A673 (cell line): ENCODE results near the gene ANP32E.

Source experiments
- CTCF ChIP-seq: fragments of 300-800, 200-600 bp; sonication (generic); conservative IDR thresholded peaks from 2 replicates; pipeline ENCODE4 v1.5.1; 2017; ENCODE audit warnings: low read depth, mild to moderate bottlenecking, antibody characterized with exemption, low read length, moderate library complexity, mixed read lengths
- EZH2 ChIP-seq: fragments of 200-600 bp; sonication (generic); IDR thresholded peaks from 2 replicates; pipeline ENCODE4 v1.6.1; 2017; ENCODE audit warnings: borderline replicate concordance, low read depth, mild to moderate bottlenecking, mixed read lengths, antibody characterized with exemption, low read length; ENCODE audit not compliant: poor library complexity, severe bottlenecking

- TF ChIP-seq CTCF (no peak), EZH2 (no peak)
Measured at GRCh38 chr1:150257624-150258585, 22.0 kb upstream of the ANP32E start, which contains the start of gene CA14.
